HG02852 (cell line): ENCODE data around the gene ACAA1.
"Not testable (repeated sequence)": the region's sequence is repeated elsewhere in the genome, so short reads cannot be mapped to it uniquely, and the experiment has no call there.

Source experiments
- ATAC-seq: cut with Tn5 transposase; IDR thresholded peaks from one replicate; pipeline ENCODE4 v1.9.1; 2021; ENCODE audit warnings: mild to moderate bottlenecking, moderate library complexity; ENCODE audit not compliant: unreplicated experiment

ACAA1 gene

GRCh38 chr3:38107911-38108648 is 28.8 kb downstream of the ACAA1 start:
- no peak for ATAC-seq

DNA sequence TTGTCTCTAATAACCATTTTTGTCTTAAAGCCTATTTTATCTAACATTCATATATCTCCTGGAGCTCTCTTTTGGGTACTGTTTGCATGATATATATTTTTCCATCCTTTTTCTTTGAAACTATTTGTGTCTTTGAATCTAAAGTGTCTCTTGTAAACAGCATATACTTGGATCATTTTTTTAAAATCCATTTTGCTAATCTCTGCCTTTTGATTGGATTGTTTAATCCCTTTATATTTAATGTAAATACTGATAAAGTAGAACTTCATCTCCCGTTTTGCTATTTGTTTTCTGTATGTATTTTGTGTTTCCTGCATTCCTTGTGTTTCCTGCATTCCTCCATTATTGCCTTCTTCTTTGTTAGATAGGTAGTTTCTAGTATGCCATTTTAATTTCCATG is 31.4 kb downstream of the ACAA1 start:
- ATAC-seq = no peak

- no peak for ATAC-seq
These were observed 34.5 kb downstream of the ACAA1 start for GRCh38 chr3:38102444-38102814.

- ATAC-seq = no peak
These were observed 35.0 kb downstream of the ACAA1 start for GRCh38 chr3:38101811-38102443.

- ATAC-seq = no peak
These were observed 36.4 kb downstream of the ACAA1 start for GRCh38 chr3:38100498-38100897.

DNA sequence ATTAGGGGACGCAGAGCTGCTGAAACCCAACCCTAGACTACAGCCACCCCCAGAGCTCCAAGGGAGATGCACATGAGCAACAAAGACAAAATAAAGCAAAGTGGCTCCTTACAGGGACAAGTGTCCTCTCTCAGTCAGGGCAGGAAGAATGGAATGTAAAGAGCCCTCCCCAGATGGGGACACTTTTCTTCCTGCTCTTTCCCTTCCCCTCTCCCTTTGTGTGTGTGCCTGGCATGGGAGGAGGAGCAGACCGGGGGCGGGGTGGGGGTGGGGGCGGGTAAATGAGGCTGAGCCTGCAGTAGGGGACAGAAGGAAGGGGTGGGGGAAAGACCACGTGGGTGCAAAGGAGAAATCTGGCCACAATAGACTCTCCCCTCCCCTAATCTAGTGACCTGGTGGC is 37.4 kb downstream of the ACAA1 start:
- ATAC-seq = no peak

DNA sequence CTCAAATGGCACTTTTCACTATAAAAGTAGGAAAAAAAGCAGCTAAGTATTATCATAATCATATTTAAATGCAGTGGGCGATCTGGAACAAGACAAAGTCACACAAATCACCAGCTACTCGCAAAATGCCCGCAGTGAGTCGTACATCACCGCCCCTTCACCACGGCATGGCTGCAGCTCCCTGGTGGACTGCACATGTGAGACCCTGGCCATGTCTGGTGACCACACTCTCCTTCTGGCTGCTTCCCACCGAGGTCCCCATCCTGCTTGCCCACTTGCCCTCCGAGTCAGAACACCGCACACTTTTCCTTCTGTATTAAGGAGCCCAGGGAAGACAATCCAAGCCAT is 38.6 kb downstream of the ACAA1 start:
- ATAC-seq = no peak

DNA sequence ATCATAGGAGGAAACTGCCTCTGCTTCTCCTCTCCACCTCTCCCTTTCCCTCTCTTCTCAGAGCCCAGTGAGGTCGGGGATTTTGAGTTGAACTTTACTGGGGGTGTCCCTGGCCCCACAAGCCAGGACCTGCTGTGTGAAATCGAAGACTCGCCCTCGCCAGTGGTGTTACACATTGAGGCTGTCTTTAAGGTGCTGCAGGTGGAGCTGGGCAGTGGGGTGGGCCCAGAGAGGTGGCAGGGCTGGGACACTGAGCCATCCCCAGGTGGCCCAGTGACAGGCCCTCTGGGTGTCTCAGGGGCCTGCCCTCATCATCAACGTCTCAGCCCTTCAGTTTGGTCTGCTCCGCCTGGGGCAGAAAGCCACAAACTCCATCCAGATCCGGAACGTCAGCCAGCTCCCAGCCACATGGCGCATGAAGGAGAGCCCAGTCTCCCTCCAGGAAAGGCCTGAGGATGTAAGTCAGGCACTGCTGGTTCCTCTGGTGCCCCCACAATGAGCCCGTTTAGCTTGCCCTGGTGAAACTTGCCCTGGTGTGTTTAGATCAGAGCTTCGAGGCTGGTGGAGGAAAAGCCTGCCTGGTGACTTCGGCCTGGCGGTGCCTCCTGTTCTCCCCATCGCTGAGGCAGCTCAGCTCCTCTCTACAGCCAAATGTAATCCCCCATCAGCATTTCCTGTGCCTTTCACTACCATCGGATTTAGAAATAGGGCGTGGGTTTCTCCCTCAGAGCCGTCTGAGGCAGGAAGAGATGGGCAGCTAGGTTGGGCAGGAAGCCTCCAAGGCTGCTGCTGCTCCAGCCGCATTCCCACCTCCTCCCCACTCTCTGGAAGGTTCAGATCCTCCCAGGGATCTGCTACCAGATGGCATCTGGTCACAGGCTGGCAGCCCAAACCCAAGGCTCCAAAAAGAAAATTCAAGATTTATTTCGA is 39.2 kb downstream of the ACAA1 start:
- no peak for ATAC-seq

GRCh38 chr3:38095669-38096483 is 41.1 kb downstream of the ACAA1 start:
- no peak for ATAC-seq

DNA sequence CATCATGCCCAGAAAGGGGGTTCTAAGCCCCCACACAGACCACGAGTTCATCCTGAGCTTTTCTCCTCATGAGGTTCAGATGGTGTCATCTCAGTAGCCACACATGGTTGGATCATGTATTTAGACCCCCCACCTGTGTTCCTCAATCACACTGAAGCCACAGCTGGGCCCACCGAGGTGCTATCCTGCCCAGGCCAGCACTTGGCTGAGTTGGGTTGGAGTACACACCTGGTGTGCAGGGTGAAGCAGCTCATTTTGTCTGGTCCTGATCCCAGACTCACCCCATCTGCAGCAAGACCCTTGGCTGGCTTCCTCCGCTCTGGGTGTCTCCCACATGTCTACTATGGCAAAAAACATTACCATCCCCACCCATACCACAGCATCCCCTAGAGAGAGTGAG is 41.9 kb downstream of the ACAA1 start:
- ATAC-seq = no peak

DNA sequence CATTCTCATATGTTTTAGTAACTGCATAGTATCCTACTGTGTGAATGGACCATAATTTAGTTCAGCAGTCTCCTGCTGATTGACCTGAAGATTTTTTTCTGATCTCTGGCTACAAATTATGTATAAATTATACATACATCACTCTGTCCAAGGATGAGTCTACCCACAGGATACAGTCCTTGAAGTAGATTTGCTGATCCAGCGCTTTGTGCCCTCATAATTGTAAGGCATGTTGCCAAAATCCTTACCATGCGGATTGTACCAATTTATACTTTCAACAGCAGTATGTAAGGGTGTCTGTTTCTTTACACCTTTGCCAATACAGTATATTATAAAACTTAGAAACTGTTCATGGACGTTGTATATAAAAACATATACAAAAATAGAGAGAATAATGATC is 46.5 kb downstream of the ACAA1 start:
- ATAC-seq = no peak

DNA sequence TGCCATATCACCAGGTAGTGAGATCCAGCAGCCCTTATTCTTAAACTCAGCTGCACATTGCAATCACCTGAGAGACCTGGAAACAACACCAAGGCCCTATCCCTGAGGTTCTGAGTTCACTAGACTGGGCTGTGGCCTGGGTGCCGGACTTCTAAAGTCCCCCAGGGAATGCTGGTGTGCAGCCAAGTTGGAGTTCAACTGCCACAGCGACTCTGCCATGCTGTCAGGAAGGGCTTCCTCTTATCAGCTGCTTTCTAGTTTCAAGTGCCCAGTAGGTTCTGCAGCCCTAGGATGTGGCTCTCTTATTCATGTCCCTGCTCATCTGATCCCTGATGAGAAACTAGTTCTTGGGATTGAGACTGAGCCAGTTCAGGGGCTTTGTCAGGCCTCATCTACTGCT is 47.8 kb downstream of the ACAA1 start:
- ATAC-seq = no peak

DNA sequence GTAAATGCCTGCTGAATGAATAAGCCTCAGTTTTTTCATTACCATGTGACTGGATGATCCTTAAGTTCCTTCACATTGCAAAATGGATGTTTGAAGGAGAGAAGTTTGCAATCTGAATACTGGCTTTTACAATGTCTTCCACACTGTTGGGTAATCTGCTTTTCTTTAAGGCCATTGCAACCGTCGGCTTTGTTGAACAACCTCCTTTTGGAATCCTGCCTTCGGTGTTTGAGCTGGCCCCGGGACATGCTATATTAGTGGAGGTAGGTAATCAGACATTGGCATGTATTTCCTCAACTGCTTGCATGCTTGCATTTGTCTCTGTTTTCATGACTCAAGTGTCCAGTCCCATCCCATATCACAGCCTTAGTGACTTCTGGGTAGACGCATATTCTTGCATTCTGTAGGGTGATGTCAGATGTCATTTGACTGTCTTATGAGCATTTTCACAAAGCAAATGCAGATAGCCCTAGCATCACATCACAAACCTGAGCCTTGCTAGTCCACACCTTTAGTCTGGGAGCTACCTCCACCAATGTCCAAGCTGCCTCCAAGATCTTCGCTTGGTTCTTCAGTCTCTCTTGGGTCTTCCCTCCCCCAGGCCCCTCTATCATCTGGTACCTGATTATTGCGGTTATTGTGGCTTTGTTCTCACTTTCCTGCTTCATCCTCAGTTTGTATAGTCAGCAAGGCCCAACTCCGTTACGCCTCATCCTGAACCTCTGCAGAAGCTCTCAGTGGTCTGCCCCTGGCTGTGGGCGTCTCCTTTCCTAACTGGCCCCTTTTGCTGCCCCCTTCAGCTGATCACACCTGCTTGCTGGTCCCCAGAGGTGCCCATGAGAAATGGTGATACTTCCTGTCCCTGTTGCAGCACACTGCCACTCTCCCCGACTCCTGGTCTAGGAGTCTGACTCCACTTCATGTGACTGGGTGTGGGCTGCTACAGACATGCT is 48.5 kb downstream of the ACAA1 start:
- ATAC-seq = no peak

DNA sequence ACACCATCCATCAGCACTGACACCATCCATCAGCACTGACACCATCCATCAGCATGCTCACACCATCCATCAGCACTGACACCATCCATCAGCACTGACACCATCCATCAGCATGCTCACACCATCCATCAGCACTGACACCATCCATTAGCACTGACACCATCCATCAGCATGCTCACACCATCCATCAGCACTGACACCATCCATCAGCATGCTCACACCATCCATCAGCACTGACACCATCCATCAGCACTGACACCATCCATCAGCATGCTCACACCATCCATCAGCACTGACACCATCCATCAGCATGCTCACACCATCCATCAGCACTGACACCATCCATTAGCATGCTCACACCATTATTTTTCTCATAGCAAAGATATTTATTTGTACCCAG is 49.6 kb downstream of the ACAA1 start:
- ATAC-seq = not testable (repeated sequence)

DNA sequence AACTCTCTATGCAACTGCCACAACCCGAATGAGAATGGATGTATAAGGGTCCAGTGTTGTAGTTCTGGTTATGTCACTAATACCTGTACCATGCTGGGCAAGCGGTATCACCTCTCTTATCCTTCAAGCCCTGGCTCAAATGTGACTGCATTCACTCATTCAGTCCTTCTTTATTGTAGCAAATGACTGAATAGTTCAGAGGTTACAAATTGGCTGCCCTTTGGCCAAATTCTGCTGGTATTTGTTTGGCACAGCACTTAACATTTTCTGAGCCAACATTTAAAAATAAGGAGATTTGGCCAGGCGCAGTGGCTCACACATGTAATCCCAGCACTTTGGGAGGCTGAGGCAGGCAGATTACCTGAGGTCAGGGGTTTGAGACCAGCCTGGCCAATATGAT is 50.4 kb downstream of the ACAA1 start:
- ATAC-seq = no peak

GRCh38 chr3:38085943-38086324 is 51.0 kb downstream of the ACAA1 start:
- ATAC-seq = no peak

DNA sequence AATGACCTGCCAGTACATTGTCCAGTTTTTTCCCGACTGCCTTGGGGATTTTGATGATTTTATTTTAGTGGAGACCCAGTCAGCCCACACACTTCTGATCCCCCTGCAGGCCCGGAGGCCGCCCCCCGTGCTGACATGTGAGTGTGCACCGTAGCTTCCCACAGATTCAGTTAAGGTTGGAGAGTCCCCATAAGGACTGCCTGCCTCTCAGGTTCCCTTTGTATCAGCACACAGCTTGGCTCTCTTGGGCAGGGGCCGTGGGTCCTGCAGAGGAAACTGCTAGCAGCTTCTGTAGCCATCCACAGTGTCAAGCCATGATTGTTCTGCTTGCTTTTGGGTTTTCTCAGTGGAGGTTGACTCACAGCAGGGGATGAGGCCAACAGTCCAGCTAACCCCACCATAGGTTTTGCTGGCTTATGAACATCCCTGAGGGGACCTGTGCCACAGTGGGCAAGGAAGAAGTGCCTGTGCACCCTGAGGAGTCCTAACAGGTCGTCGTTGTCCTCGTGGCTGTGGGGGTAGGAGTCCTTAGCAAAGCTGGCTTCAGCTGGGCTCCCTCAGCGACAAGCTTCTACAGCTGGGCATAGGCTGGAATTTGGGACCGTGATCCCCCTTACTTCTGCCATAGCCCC is 51.5 kb downstream of the ACAA1 start:
- no peak for ATAC-seq

- ATAC-seq = no peak
These were observed 52.3 kb downstream of the ACAA1 start for GRCh38 chr3:38084334-38085310.
